HFF-Myc (cell line): ENCODE results near the gene TSSK1B.
"Not testable (repeated sequence)": the region's sequence is repeated elsewhere in the genome, so short reads cannot be mapped to it uniquely, and the experiment has no call there.

Experiments
- DNase-seq: peaks from one replicate; pipeline ENCODE4 v3.0.0-alpha.2; 2011; ENCODE audit warnings: low read depth; ENCODE audit errors: extremely low read depth
- H3K4me3 ChIP-seq: replicated peaks from 2 replicates; pipeline ENCODE4 v1.5.1; 2011; ENCODE audit warnings: low read depth, mild to moderate bottlenecking, control low read depth, low read length
- CTCF ChIP-seq: IDR thresholded peaks from 2 replicates; pipeline ENCODE4 v1.5.1; 2012; ENCODE audit warnings: mild to moderate bottlenecking, low read depth, low read length, control low read depth; ENCODE audit errors: missing control alignments

TSSK1B gene

GRCh38 chr5:113405530-113405929, 29.3 kb downstream of the TSSK1B start:
- H3K4me3 ChIP-seq, result no peak overlapping the region
- no peak for DNase-seq
- TF ChIP-seq CTCF, result no peak

DNA sequence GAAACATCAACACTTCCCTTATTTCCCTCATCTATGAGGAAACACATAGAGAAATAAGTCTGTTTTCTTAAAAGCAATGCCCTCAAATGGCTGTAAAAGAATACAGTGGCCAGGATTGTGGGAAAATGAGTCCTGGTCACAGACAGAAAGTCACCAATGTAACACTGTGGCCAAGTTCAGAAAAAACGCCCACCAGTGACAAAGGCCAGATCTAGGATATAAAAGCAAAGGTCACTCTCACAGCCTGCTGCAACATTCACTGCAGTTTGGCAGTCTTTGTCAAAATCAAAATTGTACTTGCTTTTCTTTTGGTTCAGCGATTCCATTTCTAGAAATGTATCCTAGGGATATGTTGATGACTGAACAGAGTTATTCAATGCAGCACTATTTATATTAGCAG, 30.5 kb downstream of the TSSK1B start:
- TF ChIP-seq CTCF, result no peak

GRCh38 chr5:113397986-113398385, 36.8 kb downstream of the TSSK1B start:
- not testable (repeated sequence) for H3K4me3 ChIP-seq, DNase-seq

More for the DNA sequence above, 30.5 kb downstream of the TSSK1B start:
- no peak overlapping the region for H3K4me3 ChIP-seq
- no peak for DNase-seq

DNA sequence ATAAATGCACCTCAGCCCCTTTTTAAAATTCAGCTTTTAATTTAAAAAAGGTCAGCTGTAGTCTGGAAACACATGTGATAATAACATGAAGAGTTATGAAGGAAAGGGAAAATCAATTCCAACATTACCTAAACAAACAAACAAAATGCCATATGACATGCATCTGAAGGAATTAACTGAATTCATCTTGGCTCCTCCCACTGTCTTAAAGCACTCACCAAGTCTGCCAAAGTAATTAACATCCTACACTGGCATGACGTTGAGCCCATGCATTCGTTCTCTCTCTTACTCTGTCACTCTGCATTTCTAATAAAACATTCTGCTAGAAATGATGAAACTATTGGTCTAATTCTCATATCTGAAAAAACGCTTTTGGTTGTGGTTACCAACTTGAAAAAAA, 37.7 kb downstream of the TSSK1B start:
- H3K4me3 ChIP-seq, result no peak overlapping the region
- DNase-seq, result no peak
- TF ChIP-seq CTCF, result no peak

DNA sequence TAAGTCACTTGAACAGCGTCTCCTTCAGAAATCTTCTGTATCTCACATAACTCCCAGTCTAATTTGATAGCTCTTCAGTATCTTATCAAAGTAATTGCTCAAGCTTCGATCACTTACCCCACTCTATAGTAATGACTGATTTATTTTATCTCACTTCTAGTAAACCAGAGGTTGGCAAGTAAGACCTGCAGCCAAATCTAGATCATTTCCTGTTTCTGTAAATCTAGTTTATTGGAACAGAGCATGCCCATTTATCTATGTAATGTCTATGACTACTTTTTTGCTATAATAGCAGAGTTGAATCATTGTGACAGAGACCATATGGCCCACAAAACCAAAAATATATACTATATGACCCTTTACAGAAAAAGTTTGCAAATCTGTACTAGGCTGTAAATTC, 40.1 kb downstream of the TSSK1B start:
- no peak for DNase-seq
- no peak overlapping the region for H3K4me3 ChIP-seq
- no peak for TF ChIP-seq CTCF

GRCh38 chr5:113390224-113390623, 44.6 kb downstream of the TSSK1B start:
- no peak for DNase-seq
- H3K4me3 ChIP-seq, result no peak overlapping the region
- TF ChIP-seq CTCF, result no peak

DNA sequence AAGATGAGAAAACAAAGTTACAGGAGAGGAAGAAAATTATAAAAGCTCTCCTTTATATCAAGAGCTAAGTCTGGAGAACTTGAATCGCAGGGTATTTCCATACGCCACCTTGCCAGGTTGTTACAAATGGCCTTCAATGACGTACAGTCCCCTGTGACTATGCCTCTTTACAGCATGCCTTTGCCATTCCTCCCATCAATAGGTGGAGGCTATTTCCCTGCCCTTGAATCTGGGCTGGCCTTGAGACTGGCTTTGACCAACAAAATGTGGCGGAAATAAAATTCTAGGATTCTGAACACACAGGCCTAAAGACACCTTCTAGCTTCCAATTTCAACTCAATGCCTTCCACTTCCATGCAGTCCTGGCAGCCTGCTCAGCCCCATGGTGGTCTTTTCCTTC, 45.7 kb downstream of the TSSK1B start:
- no peak for DNase-seq
- no peak overlapping the region for H3K4me3 ChIP-seq
- no peak for TF ChIP-seq CTCF
